ENCODE results near the gene FBXL20. TPM values are rescaled to one million over a fixed set of nuclear protein-coding genes. Genes with fewer than 3 reads are reported as not detected.
"Not testable (repeated sequence)": the region's sequence is repeated elsewhere in the genome, so short reads cannot be mapped to it uniquely, and the experiment has no call there.

FBXL20 gene
- total and polyA plus RNA-seq, 2 donors: 4.2 to 8.7 TPM

DNA sequence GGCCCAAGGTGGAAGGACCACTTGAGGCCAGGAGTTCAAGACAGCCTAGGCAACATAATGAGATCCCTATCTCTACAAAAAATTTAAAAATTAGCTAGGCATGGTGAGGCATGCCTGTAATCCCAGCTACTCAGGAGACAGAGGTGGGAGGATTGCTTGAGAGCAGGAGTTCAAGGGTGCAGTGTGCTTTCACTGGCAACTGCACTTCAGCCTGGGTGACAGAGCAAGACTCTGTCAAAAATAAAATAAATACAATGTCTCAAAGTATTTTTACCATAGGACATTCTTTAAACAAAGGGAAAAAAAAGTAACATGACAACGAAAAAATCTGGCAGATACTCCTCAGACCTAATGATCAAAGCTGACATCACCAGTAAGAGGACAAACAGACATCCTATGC lies 72.6 kb downstream of the FBXL20 start:
- no peak for DNase-seq (ENCODE audit: low read depth in 6 of 9, low spot score in 9 of 9)
- 90% methylated on average over 1 of the region's 1 CpG for WGBS
- Histone ChIP-seq H3K36me3 (ENCODE audit: control insufficient read depth in 2 of 2, insufficient read depth in 2 of 2, low read length in 1 of 2) (peaks cover 0 to 2% of the 10 kb centered on the region in 2 donors), H3K4me3 (ENCODE audit: low read length in 2 of 2) (no peak overlapping the region), H3K27ac (ENCODE audit: low read depth in 1 of 2, low read length in 1 of 2) (no peak overlapping the region), H3K4me1 (ENCODE audit: control insufficient read depth in 2 of 2, insufficient read depth in 2 of 2, low read length in 2 of 2) (no peaks in the 10 kb centered on the region), H3K27me3 (ENCODE audit: control insufficient read depth in 2 of 2, insufficient read depth in 1 of 2, low read length in 1 of 2) (no peaks in the 10 kb centered on the region), H3K9me3 (ENCODE audit: control insufficient read depth in 2 of 2, insufficient read depth in 1 of 2, low read length in 1 of 2) (no peaks in the 10 kb centered on the region)

DNA sequence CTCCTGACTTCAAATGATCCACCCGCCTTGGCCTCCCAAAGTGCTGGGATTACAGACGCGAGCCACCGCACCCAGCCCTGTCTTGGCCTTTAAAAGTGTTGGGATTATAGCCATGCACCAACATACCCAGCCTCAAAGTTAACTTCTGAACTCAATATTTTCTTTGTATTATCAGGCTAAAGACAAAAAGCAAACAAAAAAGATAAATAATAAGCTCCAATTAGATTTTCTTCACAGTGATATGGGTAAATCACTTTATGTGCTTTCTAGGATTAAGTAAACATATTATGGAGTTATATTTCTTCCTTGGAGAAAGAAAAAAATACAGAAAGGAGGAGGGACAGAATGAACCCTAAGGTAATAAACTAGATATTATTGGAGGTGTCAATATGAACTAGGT lies 74.3 kb downstream of the FBXL20 start:
- no peaks in the 10 kb centered on the region for H3K9me3 ChIP-seq (ENCODE audit: control insufficient read depth in 2 of 2, insufficient read depth in 1 of 2, low read length in 1 of 2)
- no peak overlapping the region for H3K27ac ChIP-seq (ENCODE audit: low read depth in 1 of 2, low read length in 1 of 2)
- H3K4me1 ChIP-seq (ENCODE audit: control insufficient read depth in 2 of 2, insufficient read depth in 2 of 2, low read length in 2 of 2): no peaks in the 10 kb centered on the region
- 87% methylated on average over 4 of the region's 4 CpGs for WGBS
- no peaks in the 10 kb centered on the region for H3K36me3 ChIP-seq (ENCODE audit: control insufficient read depth in 2 of 2, insufficient read depth in 2 of 2, low read length in 1 of 2)
- DNase-seq (ENCODE audit: low read depth in 6 of 9, low spot score in 9 of 9): no peak
- no peak overlapping the region for H3K4me3 ChIP-seq (ENCODE audit: low read length in 2 of 2)
- no peaks in the 10 kb centered on the region for H3K27me3 ChIP-seq (ENCODE audit: control insufficient read depth in 2 of 2, insufficient read depth in 1 of 2, low read length in 1 of 2)

DNA sequence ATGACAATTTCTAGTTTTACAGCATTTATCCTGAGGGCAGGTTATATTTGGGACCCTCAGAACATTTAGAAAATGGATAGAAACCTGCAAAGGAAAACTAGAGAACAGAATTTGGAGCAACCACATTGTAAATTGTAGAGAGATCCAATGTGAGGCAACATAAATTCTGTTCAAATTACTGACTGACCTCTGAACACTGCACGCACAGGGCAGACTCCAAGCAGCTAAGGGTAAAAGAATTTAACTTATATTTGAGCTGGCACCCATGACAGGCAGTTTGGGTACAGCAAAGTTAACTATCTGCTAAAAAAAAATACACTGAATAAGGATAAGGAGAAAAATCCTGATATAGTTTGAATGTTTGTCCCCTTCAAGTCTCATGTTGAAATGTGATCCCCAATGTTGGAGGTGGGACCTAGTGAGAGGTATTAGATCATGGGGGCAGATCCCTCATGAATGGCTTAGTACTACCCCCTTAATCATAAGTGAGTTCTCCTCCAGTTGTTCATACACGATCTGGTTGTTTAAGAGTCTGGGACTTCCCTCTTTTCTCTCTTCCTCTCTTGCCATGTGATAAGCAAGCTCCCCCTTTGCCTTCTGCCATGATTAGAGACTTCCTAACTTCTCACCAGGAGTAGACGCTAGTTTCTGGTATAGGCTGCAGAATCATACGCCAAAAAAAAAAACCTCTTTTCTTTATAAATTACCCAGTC lies 75.7 kb downstream of the FBXL20 start:
- no peak for DNase-seq (ENCODE audit: low read depth in 6 of 9, low spot score in 9 of 9)
- no peak overlapping the region for H3K27ac ChIP-seq (ENCODE audit: low read depth in 1 of 2, low read length in 1 of 2)
- no peaks in the 10 kb centered on the region for H3K4me1 ChIP-seq (ENCODE audit: control insufficient read depth in 2 of 2, insufficient read depth in 2 of 2, low read length in 2 of 2)
- WGBS: 73% methylated on average over 4 of the region's 4 CpGs
- no peaks in the 10 kb centered on the region for H3K9me3 ChIP-seq (ENCODE audit: control insufficient read depth in 2 of 2, insufficient read depth in 1 of 2, low read length in 1 of 2)
- H3K4me3 ChIP-seq (ENCODE audit: low read length in 2 of 2): no peak overlapping the region
- no peaks in the 10 kb centered on the region for H3K36me3 ChIP-seq (ENCODE audit: control insufficient read depth in 2 of 2, insufficient read depth in 2 of 2, low read length in 1 of 2)
- H3K27me3 ChIP-seq (ENCODE audit: control insufficient read depth in 2 of 2, insufficient read depth in 1 of 2, low read length in 1 of 2): no peaks in the 10 kb centered on the region

DNA sequence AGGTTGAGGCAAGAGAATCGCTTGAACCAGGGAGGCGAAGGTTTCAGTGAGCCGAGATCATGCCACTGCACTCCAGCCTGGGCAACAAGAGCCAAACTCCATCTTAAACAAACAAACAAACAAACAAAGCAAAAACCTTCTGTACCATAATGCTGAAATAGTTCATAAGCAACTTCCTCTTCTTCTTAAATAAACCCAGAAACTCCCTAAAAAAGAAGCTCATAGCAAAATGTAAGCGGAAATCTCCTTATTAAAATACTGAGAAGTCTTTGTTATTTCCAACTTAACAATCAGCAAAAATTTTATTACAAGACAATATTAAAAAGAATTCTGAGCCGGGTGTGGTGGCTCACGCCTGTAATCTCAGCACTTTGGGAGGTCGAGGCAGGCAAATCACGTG lies 82.8 kb downstream of the FBXL20 start:
- Histone ChIP-seq H3K27ac (ENCODE audit: low read depth in 1 of 2, low read length in 1 of 2) (no peak overlapping the region), H3K27me3 (ENCODE audit: control insufficient read depth in 2 of 2, insufficient read depth in 1 of 2, low read length in 1 of 2) (no peaks in the 10 kb centered on the region), H3K9me3 (ENCODE audit: control insufficient read depth in 2 of 2, insufficient read depth in 1 of 2, low read length in 1 of 2) (no peaks in the 10 kb centered on the region), H3K4me1 (ENCODE audit: control insufficient read depth in 2 of 2, insufficient read depth in 2 of 2, low read length in 2 of 2) (no peaks in the 10 kb centered on the region), H3K4me3 (ENCODE audit: low read length in 2 of 2) (no peak overlapping the region), H3K36me3 (ENCODE audit: control insufficient read depth in 2 of 2, insufficient read depth in 2 of 2, low read length in 1 of 2) (peaks cover 3 to 4% of the 10 kb centered on the region in 2 donors)
- DNase-seq (ENCODE audit: low read depth in 6 of 9, low spot score in 9 of 9): no peak
- WGBS: 96% methylated on average over 8 of the region's 8 CpGs

DNA sequence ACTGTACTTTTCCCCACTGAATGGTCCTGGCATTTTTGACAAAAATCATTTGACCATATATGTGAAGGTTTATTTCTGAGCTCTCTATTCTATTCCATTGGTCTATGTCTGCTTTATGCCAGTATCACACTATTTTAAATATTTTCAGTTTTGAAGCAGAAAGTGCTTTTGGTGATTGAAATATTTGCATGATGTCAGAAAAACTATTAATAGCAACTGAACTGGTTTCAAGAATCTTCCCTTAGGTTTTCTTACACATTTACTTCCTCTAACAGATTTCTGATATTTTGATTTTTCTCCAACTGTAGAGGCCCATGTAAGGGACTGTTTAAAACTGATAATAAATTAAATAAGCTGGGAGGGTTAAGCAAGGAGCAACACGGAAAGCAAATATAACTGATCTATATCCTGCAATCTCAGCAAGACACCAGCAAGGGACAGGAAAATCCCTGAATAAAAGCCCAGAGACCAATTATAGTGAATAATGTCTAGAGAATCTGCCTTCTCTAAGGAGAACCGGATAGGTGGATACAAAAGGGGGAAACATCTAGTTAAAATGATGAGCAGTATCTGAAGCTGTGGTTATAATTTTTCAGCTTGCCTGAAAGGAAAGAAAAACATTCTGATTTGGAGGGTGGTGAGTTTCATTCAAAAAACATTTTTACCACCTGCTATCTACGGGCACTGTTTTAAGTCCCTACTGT lies 94.8 kb downstream of the FBXL20 start:
- Histone ChIP-seq H3K27ac (ENCODE audit: low read depth in 1 of 2, low read length in 1 of 2) (no peak overlapping the region), H3K9me3 (ENCODE audit: control insufficient read depth in 2 of 2, insufficient read depth in 1 of 2, low read length in 1 of 2) (no peaks in the 10 kb centered on the region), H3K4me1 (ENCODE audit: control insufficient read depth in 2 of 2, insufficient read depth in 2 of 2, low read length in 2 of 2) (no peaks in the 10 kb centered on the region), H3K27me3 (ENCODE audit: control insufficient read depth in 2 of 2, insufficient read depth in 1 of 2, low read length in 1 of 2) (no peaks in the 10 kb centered on the region), H3K36me3 (ENCODE audit: control insufficient read depth in 2 of 2, insufficient read depth in 2 of 2, low read length in 1 of 2) (peaks cover 11% of the 10 kb centered on the region in 2 donors), H3K4me3 (ENCODE audit: low read length in 2 of 2) (no peak overlapping the region)
- 93% methylated on average over 3 of the region's 3 CpGs for WGBS
- no peak for DNase-seq (ENCODE audit: low read depth in 6 of 9, low spot score in 9 of 9)

DNA sequence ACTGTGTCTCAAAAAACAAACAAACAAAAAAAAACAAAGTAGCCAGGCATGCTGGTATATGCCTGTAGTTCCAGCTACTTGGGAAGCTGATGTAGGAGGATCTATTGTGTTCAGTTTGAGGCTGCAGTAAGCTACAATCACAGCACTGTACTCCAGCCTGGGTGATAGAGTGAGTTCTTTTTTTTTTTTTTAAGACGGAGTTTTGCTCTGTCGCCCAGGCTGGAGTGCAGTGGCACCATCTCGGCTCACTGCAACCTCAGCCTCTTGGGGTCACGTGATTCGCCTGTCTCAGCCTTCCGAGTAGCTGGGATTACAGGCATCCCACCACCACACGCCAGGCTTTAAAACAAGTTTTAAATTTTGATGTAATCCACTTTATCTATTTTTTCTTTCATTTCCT lies 95.4 kb downstream of the FBXL20 start:
- no peak for DNase-seq (ENCODE audit: low read depth in 6 of 9, low spot score in 9 of 9)
- Histone ChIP-seq H3K9me3 (ENCODE audit: control insufficient read depth in 2 of 2, insufficient read depth in 1 of 2, low read length in 1 of 2) (no peaks in the 10 kb centered on the region), H3K4me1 (ENCODE audit: control insufficient read depth in 2 of 2, insufficient read depth in 2 of 2, low read length in 2 of 2) (no peaks in the 10 kb centered on the region), H3K4me3 (ENCODE audit: low read length in 2 of 2) (no peak overlapping the region), H3K27me3 (ENCODE audit: control insufficient read depth in 2 of 2, insufficient read depth in 1 of 2, low read length in 1 of 2) (no peaks in the 10 kb centered on the region), H3K36me3 (ENCODE audit: control insufficient read depth in 2 of 2, insufficient read depth in 2 of 2, low read length in 1 of 2) (peaks cover 11% of the 10 kb centered on the region in 2 donors), H3K27ac (ENCODE audit: low read depth in 1 of 2, low read length in 1 of 2) (no peak overlapping the region)
- 94% methylated on average over 7 of the region's 7 CpGs for WGBS

DNA sequence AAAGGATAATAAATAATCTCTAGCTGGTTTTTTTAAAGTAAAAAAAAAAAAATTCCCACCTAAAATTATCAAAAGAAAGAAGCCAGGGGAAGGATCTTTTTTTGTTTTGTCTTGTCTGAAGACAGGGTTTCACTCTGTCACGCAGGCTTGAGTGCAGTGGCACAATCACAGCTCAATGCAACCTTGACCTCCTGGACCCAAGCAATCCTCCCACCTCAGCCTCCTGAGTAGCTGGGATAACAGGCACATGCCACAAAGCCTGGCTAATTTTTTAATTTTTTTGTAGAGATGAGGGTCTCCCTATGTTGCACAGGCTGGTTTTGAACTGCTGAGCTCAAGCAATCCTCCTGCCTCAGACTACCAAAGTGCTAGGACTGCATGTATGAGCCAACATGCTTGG lies 97.2 kb downstream of the FBXL20 start:
- WGBS: 100% methylated on average over 1 of the region's 1 CpG
- no peak for DNase-seq (ENCODE audit: low read depth in 6 of 9, low spot score in 9 of 9)
- peaks cover 19 to 21% of the 10 kb centered on the region in 2 donors for H3K36me3 ChIP-seq (ENCODE audit: control insufficient read depth in 2 of 2, insufficient read depth in 2 of 2, low read length in 1 of 2)

DNA sequence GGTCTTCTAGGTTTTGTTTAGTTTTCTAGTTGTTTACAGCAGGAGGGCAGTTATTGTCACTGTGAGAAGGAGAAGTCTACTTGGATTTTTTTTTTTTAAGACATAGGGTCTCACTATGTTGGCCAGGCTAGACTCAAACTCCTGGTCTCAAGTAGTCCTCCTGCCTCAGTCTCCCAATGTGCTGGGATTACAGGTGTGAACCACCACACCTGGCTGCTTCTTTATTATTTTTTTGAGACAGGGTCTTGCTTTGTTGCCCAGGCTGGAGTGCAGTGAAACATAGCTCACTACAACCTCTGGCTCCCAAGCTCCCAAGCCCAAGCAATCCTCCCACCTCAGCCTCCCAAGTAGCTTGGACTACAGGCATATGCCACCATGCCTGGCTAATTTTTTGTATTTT lies 107.4 kb downstream of the FBXL20 start:
- Histone ChIP-seq H3K4me1 (ENCODE audit: control insufficient read depth in 2 of 2, insufficient read depth in 2 of 2, low read length in 2 of 2) (no peaks in the 10 kb centered on the region), H3K4me3 (ENCODE audit: low read length in 2 of 2) (no peak overlapping the region), H3K9me3 (ENCODE audit: control insufficient read depth in 2 of 2, insufficient read depth in 1 of 2, low read length in 1 of 2) (no peaks in the 10 kb centered on the region), H3K27me3 (ENCODE audit: control insufficient read depth in 2 of 2, insufficient read depth in 1 of 2, low read length in 1 of 2) (no peaks in the 10 kb centered on the region), H3K36me3 (ENCODE audit: control insufficient read depth in 2 of 2, insufficient read depth in 2 of 2, low read length in 1 of 2) (peaks cover 27 to 32% of the 10 kb centered on the region in 2 donors), H3K27ac (ENCODE audit: low read depth in 1 of 2, low read length in 1 of 2) (no peak overlapping the region)
- DNase-seq (ENCODE audit: low read depth in 6 of 9, low spot score in 9 of 9): no peak

More for the DNA sequence above, 97.2 kb downstream of the FBXL20 start:
- Histone ChIP-seq H3K9me3 (ENCODE audit: control insufficient read depth in 2 of 2, insufficient read depth in 1 of 2, low read length in 1 of 2) (no peaks in the 10 kb centered on the region), H3K27me3 (ENCODE audit: control insufficient read depth in 2 of 2, insufficient read depth in 1 of 2, low read length in 1 of 2) (no peaks in the 10 kb centered on the region), H3K4me1 (ENCODE audit: control insufficient read depth in 2 of 2, insufficient read depth in 2 of 2, low read length in 2 of 2) (no peaks in the 10 kb centered on the region), H3K27ac (ENCODE audit: low read depth in 1 of 2, low read length in 1 of 2) (no peak overlapping the region), H3K4me3 (ENCODE audit: low read length in 2 of 2) (no peak overlapping the region)

DNA sequence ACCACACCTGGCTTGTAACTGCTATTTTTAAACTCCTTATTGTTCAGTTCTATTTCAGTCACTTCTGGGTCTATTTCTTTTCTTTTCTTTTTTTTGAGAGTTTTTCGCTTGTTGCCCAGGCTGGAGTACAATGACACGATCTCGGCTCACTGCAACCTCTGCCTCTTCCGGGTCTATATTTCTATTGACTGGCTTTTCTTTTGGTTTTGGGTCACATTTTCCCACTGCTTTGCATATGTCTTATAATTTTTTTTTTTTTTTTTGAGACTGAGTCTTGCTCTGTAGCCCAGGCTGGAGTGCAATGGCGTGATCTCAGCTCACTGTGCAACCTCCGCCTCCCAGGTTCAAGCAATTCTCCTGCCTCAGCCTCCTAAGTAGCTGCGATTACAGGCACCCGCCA lies 108.9 kb downstream of the FBXL20 start:
- H3K27ac ChIP-seq (ENCODE audit: low read depth in 1 of 2, low read length in 1 of 2); H3K27me3 ChIP-seq (ENCODE audit: control insufficient read depth in 2 of 2, insufficient read depth in 1 of 2, low read length in 1 of 2); H3K4me3 ChIP-seq (ENCODE audit: low read length in 2 of 2); DNase-seq (ENCODE audit: low read depth in 6 of 9, low spot score in 9 of 9); H3K9me3 ChIP-seq (ENCODE audit: control insufficient read depth in 2 of 2, insufficient read depth in 1 of 2, low read length in 1 of 2); H3K4me1 ChIP-seq (ENCODE audit: control insufficient read depth in 2 of 2, insufficient read depth in 2 of 2, low read length in 2 of 2): not testable (repeated sequence)
- peaks cover 24 to 27% of the 10 kb centered on the region in 2 donors for H3K36me3 ChIP-seq (ENCODE audit: control insufficient read depth in 2 of 2, insufficient read depth in 2 of 2, low read length in 1 of 2)
- 98% methylated on average over 8 of the region's 8 CpGs for WGBS
